NCI-H128 (cell line): ENCODE data around the gene KRTAP5-3.
"Not testable (repeated sequence)": the region's sequence is repeated elsewhere in the genome, so short reads cannot be mapped to it uniquely, and the experiment has no call there.

Source experiments
- DNase-seq: peaks from one replicate; lab custom pipeline; 2025; ENCODE audit not compliant: unreplicated experiment; lab: John Stamatoyannopoulos, UW

KRTAP5-3 gene

GRCh38 chr11:1623716-1624115 lies 15.5 kb upstream of the KRTAP5-3 start:
- no peak for DNase-seq

GRCh38 chr11:1622086-1622485 lies 13.8 kb upstream of the KRTAP5-3 start, which contains the start of gene KRTAP5-4:
TSS of gene KRTAP5-4 (minus strand) at chr11:1622138. CDS start at chr11:1622093, 45 bp downstream.
- no peak for DNase-seq

GRCh38 chr11:1619449-1619848 lies 11.2 kb upstream of the KRTAP5-3 start:
- DNase-seq, result no peak

- no peak for DNase-seq
These were observed 10.0 kb upstream of the KRTAP5-3 start for GRCh38 chr11:1618231-1618630.

GRCh38 chr11:1607901-1608300 lies 362 bp downstream of the KRTAP5-3 start:
- not testable (repeated sequence) for DNase-seq

- not testable (repeated sequence) for DNase-seq
These were observed 962 bp downstream of the KRTAP5-3 start for GRCh38 chr11:1607156-1607845.

GRCh38 chr11:1605923-1606322 lies 2.3 kb downstream of the KRTAP5-3 start:
- DNase-seq, result not testable (repeated sequence)

- no peak for DNase-seq
These were observed 3.6 kb downstream of the KRTAP5-3 start for GRCh38 chr11:1604711-1605110.

- DNase-seq, result no peak
These were observed 4.1 kb downstream of the KRTAP5-3 start for GRCh38 chr11:1604181-1604580.

GRCh38 chr11:1603629-1604028 lies 4.6 kb downstream of the KRTAP5-3 start:
- no peak for DNase-seq

GRCh38 chr11:1601663-1602062 lies 6.6 kb downstream of the KRTAP5-3 start:
- not testable (repeated sequence) for DNase-seq

GRCh38 chr11:1600626-1601025 lies 7.6 kb downstream of the KRTAP5-3 start:
- DNase-seq, result no peak

GRCh38 chr11:1598816-1599215 lies 9.4 kb downstream of the KRTAP5-3 start:
- DNase-seq, result no peak

GRCh38 chr11:1598406-1598805 lies 9.9 kb downstream of the KRTAP5-3 start:
- not testable (repeated sequence) for DNase-seq

GRCh38 chr11:1597994-1598380 lies 10.3 kb downstream of the KRTAP5-3 start, which contains the start of gene KRTAP5-2:
TSS of gene KRTAP5-2 (minus strand) at chr11:1598294. CDS start at chr11:1598250, 44 bp downstream.
- DNase-seq, result no peak

- no peak for DNase-seq
These were observed 10.8 kb downstream of the KRTAP5-3 start for GRCh38 chr11:1597331-1597993.

GRCh38 chr11:1596576-1597121 lies 11.6 kb downstream of the KRTAP5-3 start:
- not testable (repeated sequence) for DNase-seq

- not testable (repeated sequence) for DNase-seq
These were observed 12.2 kb downstream of the KRTAP5-3 start for GRCh38 chr11:1595994-1596575.

- DNase-seq, result no peak
These were observed 15.6 kb downstream of the KRTAP5-3 start for GRCh38 chr11:1592628-1593027.

GRCh38 chr11:1589996-1590395 lies 18.3 kb downstream of the KRTAP5-3 start:
- DNase-seq, result no peak

- not testable (repeated sequence) for DNase-seq
These were observed 18.9 kb downstream of the KRTAP5-3 start for GRCh38 chr11:1589191-1589963.
